Small intestine (tissue), 7 donors: ENCODE measurements around the gene GCDH. TPM values are rescaled to one million over a fixed set of nuclear protein-coding genes. Genes with fewer than 3 reads are reported as not detected.

Experiments
- DNase-seq, 2 donors: peaks; one replicate each; pipeline versions ENCODE4 v3.0.0 to v3.0.0-alpha.2; 2013
- FAIRE-seq: peaks from 2 replicates; lab custom pipeline; 2012; peaks lifted over from hg19 to GRCh38; lab: Jason Lieb, UNC
- H3K27ac ChIP-seq, 3 donors: one replicate each; pipeline ENCODE4 v1.5.1; 2013; ENCODE audit warnings: low read length in 2 of 3, mild to moderate bottlenecking in 2 of 3, control low read depth in 1 of 3, inconsistent platforms in 1 of 3, low read depth in 1 of 3, moderate library complexity in 1 of 3
- H3K27me3 ChIP-seq, 3 donors: one replicate each; pipeline ENCODE4 v1.6.1; 2013; ENCODE audit warnings: low read length in 3 of 3, inconsistent platforms in 1 of 3; ENCODE audit not compliant: control insufficient read depth in 3 of 3, insufficient read depth in 3 of 3
- H3K36me3 ChIP-seq, 3 donors: one replicate each; pipeline ENCODE4 v1.6.1; 2013; ENCODE audit warnings: low read length in 3 of 3, inconsistent platforms in 1 of 3, low read depth in 1 of 3, mild to moderate bottlenecking in 1 of 3, moderate library complexity in 1 of 3; ENCODE audit not compliant: control insufficient read depth in 3 of 3, insufficient read depth in 2 of 3
- H3K4me1 ChIP-seq, 3 donors: one replicate each; pipeline ENCODE4 v1.6.1; 2013; ENCODE audit warnings: low read length in 2 of 3, inconsistent platforms in 1 of 3, low read depth in 1 of 3, mild to moderate bottlenecking in 1 of 3, moderate library complexity in 1 of 3; ENCODE audit not compliant: control insufficient read depth in 3 of 3, insufficient read depth in 2 of 3
- H3K4me3 ChIP-seq, 3 donors: one replicate each; pipeline ENCODE4 v1.5.1; 2013; ENCODE audit warnings: low read length in 3 of 3, control low read depth in 1 of 3, inconsistent platforms in 1 of 3, low read depth in 1 of 3, mild to moderate bottlenecking in 1 of 3, moderate library complexity in 1 of 3
- H3K9me3 ChIP-seq, 2 donors: one replicate each; pipeline ENCODE4 v1.6.1; 2013; ENCODE audit warnings: low read depth in 1 of 2, low read length in 1 of 2; ENCODE audit not compliant: control insufficient read depth in 2 of 2, insufficient read depth in 1 of 2
- WGBS, 3 donors: extraction: QIAGEN DNeasy Blood & Tissue Kit; methylation state at CpG; one replicate each; pipeline ENCODE4 v1.1.7; 2013; 5-methylcytosine and 5-hydroxymethylcytosine counted together
- polyA plus RNA-seq, 4 donors: library from polyadenylated mRNA; stranded (reverse) in 3 of 4; unstranded in 1 of 4; fragments of 200-250 nt in 3 of 4; fragments of 120-200 nt in 1 of 4; gene quantifications; one replicate each; pipeline versions ENCODE4 v1.2.1 to v1.2.3, GENCODE V29; 2013
- donor health status: healthy with polysubstance abuse.
- donor health status: control.
- donor health status: control.
- donor health status: Bipolar disorder and iron deficiency.
- donor health status: healthy.

The GCDH gene
- polyA plus RNA-seq, 4 donors = 24.8 to 38.9 (median 28.3) TPM

DNA sequence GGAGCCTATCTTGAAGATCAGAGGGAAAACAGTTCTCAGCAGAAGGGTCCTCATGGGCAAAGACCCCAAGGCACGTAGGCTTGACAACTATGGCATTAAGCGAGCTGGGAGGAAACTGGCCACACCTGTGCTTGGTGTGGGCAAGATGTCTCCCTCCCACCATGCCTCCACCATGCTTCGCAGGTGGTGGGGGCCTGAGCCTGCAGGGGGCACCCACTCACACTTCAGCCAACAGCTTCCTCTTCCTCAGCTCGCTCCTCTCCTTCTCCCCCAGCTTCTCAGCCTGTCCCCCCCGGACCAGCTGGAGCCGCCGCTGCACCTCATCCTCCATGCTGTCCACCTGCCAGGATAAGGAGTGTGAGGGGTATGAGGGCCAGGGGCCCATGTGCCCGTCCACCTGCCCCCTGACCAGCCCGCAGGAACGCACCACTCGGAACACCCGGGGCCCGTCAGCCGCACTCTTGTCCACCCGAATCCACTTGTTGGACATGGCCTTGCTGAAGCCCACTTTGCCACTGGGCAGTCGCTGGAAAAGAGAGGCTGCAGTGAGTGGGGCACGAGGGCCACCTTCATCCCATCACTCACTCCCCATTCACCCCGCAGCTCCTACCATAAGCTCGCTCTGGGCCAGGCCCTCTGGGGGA lies 39.2 kb downstream of the GCDH start:
- no peak overlapping the region for H3K27ac ChIP-seq
- no peaks in the 10 kb centered on the region for H3K9me3 ChIP-seq
- peaks cover 19 to 58% (median 20%) of the 10 kb centered on the region in 3 donors for H3K36me3 ChIP-seq
- no peak for FAIRE-seq
- H3K4me1 ChIP-seq = peaks cover 0 to 12% (median 3%) of the 10 kb centered on the region in 3 donors
- H3K4me3 ChIP-seq = no peak overlapping the region
- no peak for DNase-seq
- 90 to 97% (median 93%) methylated on average over 18 to 19 of the region's 19 CpGs for WGBS, 3 donors
- H3K27me3 ChIP-seq = no peaks in the 10 kb centered on the region

DNA sequence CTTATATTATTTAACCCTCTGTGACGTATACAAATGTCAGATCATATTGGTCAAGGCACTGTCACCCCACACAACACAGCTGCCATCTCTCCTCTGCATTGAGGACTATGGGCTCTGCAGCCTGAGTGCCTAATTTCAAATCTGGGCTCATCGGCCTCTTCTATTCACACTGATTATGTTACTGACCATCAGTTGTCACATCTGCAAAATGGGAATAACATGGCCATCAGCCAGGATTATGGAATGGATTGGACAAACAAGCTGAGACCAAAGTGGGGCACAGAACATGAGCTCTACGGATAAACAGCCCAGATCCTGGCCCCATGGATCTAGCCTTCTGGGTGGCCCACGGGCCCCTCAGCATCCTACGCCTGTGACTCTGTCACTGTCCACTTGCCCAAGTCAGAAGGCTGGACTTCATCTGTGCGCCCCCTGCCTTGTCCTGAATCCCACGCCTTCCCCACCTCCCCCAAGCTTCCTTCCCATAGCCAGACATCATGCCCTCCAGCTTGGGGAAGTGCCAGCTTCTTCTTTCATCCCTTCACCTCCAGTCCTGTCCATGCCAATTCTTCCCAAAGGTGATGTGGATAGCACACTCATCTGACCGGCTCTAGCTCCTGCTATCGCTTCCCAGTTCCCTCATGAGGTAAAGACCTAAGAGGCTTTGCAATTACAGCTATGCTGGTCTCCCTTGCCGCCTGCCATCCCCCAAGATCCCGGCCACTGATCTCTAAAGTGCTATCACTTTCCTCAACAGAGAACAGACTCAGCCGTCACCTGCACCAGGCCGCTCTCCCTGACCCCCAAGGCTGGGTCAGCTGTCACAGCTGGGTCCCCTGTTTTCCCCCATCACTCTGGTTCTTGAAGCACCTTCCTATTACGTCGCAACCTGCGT lies 41.7 kb downstream of the GCDH start:
- Histone ChIP-seq H3K4me3 (peak overlapping the region; percentile 81 to 95 (median 89)), H3K36me3 (peaks cover 11 to 35% (median 13%) of the 10 kb centered on the region in 3 donors), H3K27me3 (no peaks in the 10 kb centered on the region), H3K4me1 (peaks cover 2 to 16% (median 3%) of the 10 kb centered on the region in 3 donors), H3K27ac (peak overlapping the region in 2 of 3 donors; percentile 67 to 74), H3K9me3 (no peaks in the 10 kb centered on the region)
- no peak for DNase-seq
- no peak for FAIRE-seq
- 27 to 32% (median 31%) methylated on average over 16 of the region's 16 CpGs for WGBS, 3 donors

DNA sequence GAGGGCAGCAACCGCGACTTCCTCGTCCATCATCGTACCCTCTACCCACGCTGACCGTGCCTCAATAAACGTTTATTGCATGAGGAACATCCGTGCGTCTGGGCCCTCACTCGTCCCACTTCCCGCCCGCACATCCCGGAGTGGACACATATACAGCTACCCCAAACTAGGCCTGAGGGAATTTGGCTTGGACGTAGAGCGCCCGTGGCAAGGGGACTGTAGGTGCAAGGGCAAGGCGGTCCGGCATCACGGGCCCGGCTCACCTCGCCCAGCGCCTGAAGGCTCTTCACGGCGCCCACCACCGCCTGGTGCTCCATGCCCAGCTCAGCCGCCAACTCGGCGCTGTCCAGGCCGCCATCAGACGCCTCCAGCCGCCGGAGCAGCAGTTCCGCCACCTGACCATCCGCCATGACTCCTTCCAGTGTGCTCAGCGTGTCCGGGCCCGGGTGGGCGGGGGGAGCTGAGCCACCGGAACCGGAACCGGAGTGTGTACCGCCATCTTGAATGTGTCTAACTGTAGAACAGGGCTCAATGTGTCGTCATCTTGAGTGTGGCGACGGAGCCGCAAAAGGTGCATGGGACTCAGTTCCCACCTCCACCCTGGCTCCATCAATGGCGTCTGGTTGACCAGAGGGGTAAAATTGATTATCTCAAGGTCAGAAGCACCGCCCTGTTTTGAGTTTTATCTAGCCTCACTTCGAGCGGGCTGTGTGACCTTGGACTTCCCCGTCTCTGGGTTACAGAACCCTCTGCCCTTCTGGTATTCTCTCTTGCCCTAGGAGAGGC lies 42.5 kb downstream of the GCDH start, which contains the start of gene FARSA:
Gene FARSA, minus strand, starts transcription at position 425 of the 786 bp plus-strand sequence. Its CDS starts 15 bp downstream, at position 410.
- H3K9me3 ChIP-seq = no peaks in the 10 kb centered on the region
- no peak for FAIRE-seq

DNA sequence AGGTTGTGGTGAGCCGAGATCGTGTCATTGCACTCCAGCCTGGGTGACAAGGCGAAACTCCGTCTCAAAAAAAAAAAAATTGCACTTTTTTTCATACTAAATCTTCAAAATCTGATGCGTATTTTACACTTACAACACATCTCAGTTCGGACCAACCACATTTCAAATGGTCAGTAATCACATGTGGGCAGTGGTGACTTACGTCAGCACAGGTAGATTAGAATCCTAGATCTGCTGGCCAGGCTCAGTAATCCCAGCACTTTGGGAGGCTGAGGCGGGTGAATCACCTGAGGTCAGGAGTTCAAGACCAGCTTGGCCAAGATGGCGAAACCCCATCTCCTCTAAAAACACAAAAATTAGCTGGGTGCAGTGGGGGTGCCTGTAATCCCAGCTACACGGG lies 44.1 kb downstream of the GCDH start:
- peaks cover 6 to 24% (median 7%) of the 10 kb centered on the region in 3 donors for H3K36me3 ChIP-seq
- H3K27me3 ChIP-seq = no peaks in the 10 kb centered on the region
- H3K27ac ChIP-seq = no peak overlapping the region
- FAIRE-seq = no peak
- no peak overlapping the region for H3K4me3 ChIP-seq
- H3K4me1 ChIP-seq = peaks cover 2 to 24% (median 7%) of the 10 kb centered on the region in 3 donors
- 92 to 95% (median 94%) methylated on average over 10 of the region's 10 CpGs for WGBS, 3 donors
- DNase-seq = no peak
- H3K9me3 ChIP-seq = no peaks in the 10 kb centered on the region

More for the DNA sequence above, 42.5 kb downstream of the GCDH start, which contains the start of gene FARSA:
- Histone ChIP-seq H3K27ac (peak within 1 kb of the TSS; percentile 61 to 82 (median 67)), H3K36me3 (peaks cover 8 to 27% (median 8%) of the 10 kb centered on the region in 3 donors), H3K4me3 (peak within 1 kb of the TSS; percentile 81 to 95 (median 89)), H3K4me1 (peaks cover 2 to 20% (median 3%) of the 10 kb centered on the region in 3 donors), H3K27me3 (no peaks in the 10 kb centered on the region)
- DNase-seq = peak; percentile 95
- WGBS, 3 donors = 0 to 2% (median 1%) methylated on average over 47 to 51 of the region's 51 CpGs

DNA sequence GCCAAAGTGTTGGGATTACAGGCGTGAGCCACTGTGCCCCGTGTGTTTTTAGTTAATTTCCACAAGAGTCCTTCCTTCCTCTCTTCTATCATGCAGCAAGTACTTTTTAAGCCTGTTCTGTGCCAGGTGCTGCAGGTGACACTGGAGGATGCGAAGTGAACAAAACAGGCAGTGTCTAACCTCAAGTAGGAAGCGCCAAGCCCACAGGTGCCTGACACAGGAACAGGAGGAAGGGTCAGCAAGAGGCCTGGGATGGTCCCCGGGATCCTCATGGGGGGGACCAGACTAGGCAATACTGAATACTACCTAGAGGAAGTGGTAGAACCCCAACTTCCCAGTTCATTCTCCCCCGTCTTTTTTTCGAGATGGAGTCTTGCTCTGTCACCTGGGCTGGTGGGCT lies 45.6 kb downstream of the GCDH start:
- peaks cover 6 to 30% (median 12%) of the 10 kb centered on the region in 3 donors for H3K36me3 ChIP-seq
- 57 to 65% (median 65%) methylated on average over 7 of the region's 7 CpGs for WGBS, 3 donors
- H3K9me3 ChIP-seq = no peaks in the 10 kb centered on the region
- H3K27me3 ChIP-seq = no peaks in the 10 kb centered on the region
- DNase-seq (no peak), FAIRE-seq (no peak)
- H3K27ac ChIP-seq = no peak overlapping the region
- H3K4me3 ChIP-seq = no peak overlapping the region
- H3K4me1 ChIP-seq = peaks cover 2 to 36% (median 8%) of the 10 kb centered on the region in 3 donors

DNA sequence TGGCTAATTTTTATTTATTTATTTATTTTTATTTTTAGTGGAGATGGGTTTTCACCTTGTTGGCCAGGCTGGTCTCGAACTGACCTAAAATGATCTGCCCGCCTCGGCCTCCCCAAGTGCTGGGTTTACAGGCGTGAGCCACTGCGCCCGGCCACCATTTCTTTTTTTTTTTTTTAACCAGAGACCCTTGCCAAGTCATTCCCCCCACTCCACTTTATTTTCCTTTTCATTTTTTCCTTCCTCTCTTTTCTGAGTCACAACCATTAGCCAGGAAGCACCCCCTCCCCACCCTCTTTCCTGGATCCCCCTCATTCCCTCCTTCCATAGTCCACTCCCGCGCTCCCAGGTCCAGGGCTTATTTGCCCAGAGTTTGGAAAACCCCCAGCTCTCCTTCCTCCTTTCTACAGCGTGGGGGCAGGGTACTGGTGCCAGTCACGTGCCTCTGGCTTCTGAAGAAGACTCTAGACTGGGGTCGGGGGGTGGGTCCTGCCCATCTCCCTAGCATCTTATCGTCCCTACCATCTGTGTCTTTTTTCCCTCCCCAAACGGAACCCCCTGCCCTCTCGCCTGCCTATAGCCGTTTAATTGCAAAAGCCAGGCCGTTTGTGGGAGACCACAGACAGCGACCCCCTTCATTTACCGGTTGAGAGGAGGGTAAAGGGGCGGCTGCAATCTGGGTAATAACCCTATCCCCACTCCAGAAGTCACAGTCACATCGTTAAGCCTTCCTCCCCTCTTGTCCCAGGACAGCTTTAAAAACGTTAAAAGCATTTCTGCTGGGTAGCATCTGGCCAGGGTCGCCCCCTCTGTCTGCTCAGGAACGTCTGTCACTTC lies 46.4 kb downstream of the GCDH start:
- DNase-seq (peak in 1 of 2 donors; percentile 60), FAIRE-seq (no peak)
- H3K27ac ChIP-seq = peak overlapping the region in 2 of 3 donors; percentile 43 to 58
- WGBS, 3 donors = 19 to 26% (median 24%) methylated on average over 22 to 23 of the region's 23 CpGs
- H3K4me3 ChIP-seq = peak overlapping the region in 2 of 3 donors; percentile 52 to 79
- peaks cover 2 to 32% (median 7%) of the 10 kb centered on the region in 3 donors for H3K4me1 ChIP-seq
- no peaks in the 10 kb centered on the region for H3K27me3 ChIP-seq
- H3K9me3 ChIP-seq = no peaks in the 10 kb centered on the region
- H3K36me3 ChIP-seq = peaks cover 6 to 35% (median 12%) of the 10 kb centered on the region in 3 donors

DNA sequence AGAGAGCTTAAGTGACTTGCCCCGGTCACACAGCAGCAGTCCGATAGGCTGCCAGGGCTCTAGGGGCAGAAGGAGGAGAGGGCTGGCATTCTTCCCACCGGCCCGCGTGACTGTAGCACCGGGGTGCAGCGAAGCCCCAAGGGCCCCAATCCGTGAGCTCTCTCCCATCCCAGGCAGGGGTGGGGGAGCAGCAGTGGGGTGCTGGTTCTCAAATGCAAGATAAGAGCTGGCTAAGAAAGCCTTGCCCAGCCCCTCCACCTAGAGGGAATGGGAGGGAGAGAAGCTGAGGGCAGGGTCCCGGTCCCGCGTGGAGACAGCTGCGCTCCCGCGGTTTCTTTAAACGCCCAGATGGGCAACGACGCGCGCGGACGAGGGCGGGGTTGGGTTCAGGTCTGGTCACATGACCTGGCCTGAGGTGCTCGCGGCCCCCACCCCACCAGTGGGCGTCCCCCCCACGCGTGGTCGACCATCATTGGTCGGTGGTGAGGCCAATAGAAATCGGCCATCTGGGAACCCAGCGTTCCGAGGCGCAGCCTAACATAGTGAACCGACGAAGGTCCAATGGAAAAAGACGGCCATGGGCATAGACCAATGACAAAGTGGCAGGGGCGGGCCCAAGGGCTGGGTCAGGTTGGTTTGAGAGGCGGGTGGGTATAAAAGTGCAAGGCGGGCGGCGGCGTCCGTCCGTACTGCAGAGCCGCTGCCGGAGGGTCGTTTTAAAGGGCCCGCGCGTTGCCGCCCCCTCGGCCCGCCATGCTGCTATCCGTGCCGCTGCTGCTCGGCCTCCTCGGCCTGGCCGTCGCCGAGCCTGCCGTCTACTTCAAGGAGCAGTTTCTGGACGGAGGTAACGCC lies 47.2 kb downstream of the GCDH start, which contains the start of gene CALR:
Gene CALR, plus strand, starts transcription at position 683 of the 852 bp plus-strand sequence. Its CDS starts 71 bp downstream, at position 754.
- Histone ChIP-seq H3K9me3 (no peaks in the 10 kb centered on the region), H3K27me3 (no peaks in the 10 kb centered on the region), H3K27ac (peak within 1 kb of the TSS; percentile 58 to 92 (median 69)), H3K36me3 (peaks cover 6 to 44% (median 12%) of the 10 kb centered on the region in 3 donors), H3K4me1 (peaks cover 2 to 32% (median 7%) of the 10 kb centered on the region in 3 donors), H3K4me3 (peak within 1 kb of the TSS; percentile 79 to 95 (median 87))
- peak; percentile 99 to 100 for DNase-seq
- WGBS, 3 donors = 0% methylated on average over 52 to 63 of the region's 63 CpGs
- peak; percentile 39 for FAIRE-seq
